Measurements from ENCODE around the gene CGAS. TPM values are rescaled to one million over a fixed set of nuclear protein-coding genes. Genes with fewer than 3 reads are reported as not detected.
"Not testable (repeated sequence)": the region's sequence is repeated elsewhere in the genome, so short reads cannot be mapped to it uniquely, and the experiment has no call there.

Gene CGAS
- total and polyA plus RNA-seq, 3 experiments from 2014 or later, result 13.2 to 49.3 (median 48.3) TPM

GRCh38 chr6:73394577-73395354 is 57.3 kb downstream of the CGAS start, which contains the start of gene DDX43:
Gene DDX43, plus strand, starts transcription at chr6:73394828. Its CDS starts 78 bp downstream, at chr6:73394906.
- peak within 1 kb of the TSS; percentile 69 to 97 (median 80) for H3K4me3 Mint-ChIP-seq
- Histone ChIP-seq H3K27ac (ENCODE audit: low read depth, low read length) (peak within 1 kb of the TSS; percentile 67), H3K9me3 (ENCODE audit: low read length) (no peaks in the 10 kb centered on the region), H3K27me3 (ENCODE audit: insufficient read depth, low read length, poor library complexity, severe bottlenecking) (no peaks in the 10 kb centered on the region), H3K4me1 (ENCODE audit: insufficient read depth, low read length) (no peaks in the 10 kb centered on the region), H3K36me3 (ENCODE audit: insufficient read depth, low read length) (no peaks in the 10 kb centered on the region), H3K4me3 (ENCODE audit: low read length) (no peak within 1 kb of the TSS)
- H3K36me3 Mint-ChIP-seq, result peaks cover 0 to 2% (median 0%) of the 10 kb centered on the region in 3 donors
- no peaks in the 10 kb centered on the region for H3K9me3 Mint-ChIP-seq
- peak; percentile 21 to 79 (median 52) for DNase-seq
- H3K27ac Mint-ChIP-seq, result peak within 1 kb of the TSS; percentile 52 to 94 (median 90)
- POLR2A ChIA-PET, result interaction anchor here (1.0 to 3.0 kb wide), 2 partner anchors 67 to 258 kb away, joined by 3 to 10 read pairs; partner anchors contain the start of gene MTO1
- H3K4me1 Mint-ChIP-seq, result peaks cover 15 to 35% (median 19%) of the 10 kb centered on the region in 3 donors
- CTCF ChIA-PET, result interaction anchor here (1.5 kb wide), 1 partner anchor 67 kb away, joined by 5 read pairs; the partner anchor contains the start of gene MTO1
- no peaks in the 10 kb centered on the region for H3K27me3 Mint-ChIP-seq

GRCh38 chr6:73393278-73393677 is 58.8 kb downstream of the CGAS start:
- no peaks in the 10 kb centered on the region for H3K27me3 Mint-ChIP-seq
- no peak for DNase-seq
- Histone ChIP-seq H3K4me1 (ENCODE audit: insufficient read depth, low read length) (peaks cover 8% of the 10 kb centered on the region), H3K9me3 (ENCODE audit: low read length) (no peaks in the 10 kb centered on the region), H3K4me3 (ENCODE audit: low read length) (no peak overlapping the region), H3K36me3 (ENCODE audit: insufficient read depth, low read length) (no peaks in the 10 kb centered on the region), H3K27ac (ENCODE audit: low read depth, low read length) (no peak overlapping the region), H3K27me3 (ENCODE audit: insufficient read depth, low read length, poor library complexity, severe bottlenecking) (no peaks in the 10 kb centered on the region)
- H3K36me3 Mint-ChIP-seq, result no peaks in the 10 kb centered on the region
- H3K27ac Mint-ChIP-seq, result peak overlapping the region in 3 of 8 donors; percentile 10 to 52 (median 19)
- no peaks in the 10 kb centered on the region for H3K9me3 Mint-ChIP-seq
- H3K4me1 Mint-ChIP-seq, result peaks cover 27 to 50% (median 31%) of the 10 kb centered on the region in 3 donors
- H3K4me3 Mint-ChIP-seq, result peak overlapping the region in 1 of 7 donors; percentile 23
- ChIA-PET POLR2A (interaction anchor here (3.0 kb wide), 1 partner anchor 68 kb away, joined by 10 read pairs; the partner anchor contains the start of gene MTO1), CTCF (no interaction called here)

GRCh38 chr6:73392188-73392587 is 59.9 kb downstream of the CGAS start:
- peak overlapping the region in 1 of 7 donors; percentile 67 for H3K4me3 Mint-ChIP-seq
- POLR2A ChIA-PET; H3K27me3 ChIP-seq (ENCODE audit: insufficient read depth, low read length, poor library complexity, severe bottlenecking): not testable (repeated sequence)

GRCh38 chr6:73391675-73392074 is 60.4 kb downstream of the CGAS start:
- POLR2A ChIA-PET, result no interaction called here
- no peaks in the 10 kb centered on the region for H3K27me3 Mint-ChIP-seq
- Histone ChIP-seq H3K4me3 (ENCODE audit: low read length) (no peak overlapping the region), H3K27me3 (ENCODE audit: insufficient read depth, low read length, poor library complexity, severe bottlenecking) (no peaks in the 10 kb centered on the region), H3K9me3 (ENCODE audit: low read length) (no peaks in the 10 kb centered on the region), H3K27ac (ENCODE audit: low read depth, low read length) (no peak overlapping the region), H3K36me3 (ENCODE audit: insufficient read depth, low read length) (no peaks in the 10 kb centered on the region), H3K4me1 (ENCODE audit: insufficient read depth, low read length) (peaks cover 8% of the 10 kb centered on the region)
- no peak for DNase-seq
- H3K4me1 Mint-ChIP-seq, result peaks cover 27 to 50% (median 36%) of the 10 kb centered on the region in 3 donors
- peak overlapping the region in 2 of 7 donors; percentile 35 to 67 for H3K4me3 Mint-ChIP-seq
- no peaks in the 10 kb centered on the region for H3K36me3 Mint-ChIP-seq
- CTCF ChIA-PET, result no interaction called here
- H3K27ac Mint-ChIP-seq, result peak overlapping the region in 7 of 8 donors; percentile 40 to 82 (median 68)
- H3K9me3 Mint-ChIP-seq, result no peaks in the 10 kb centered on the region

More at GRCh38 chr6:73392188-73392587, 59.9 kb downstream of the CGAS start:
- H3K9me3 ChIP-seq (ENCODE audit: low read length); H3K4me1 ChIP-seq (ENCODE audit: insufficient read depth, low read length); DNase-seq; H3K9me3 Mint-ChIP-seq; CTCF ChIA-PET; H3K36me3 ChIP-seq (ENCODE audit: insufficient read depth, low read length); H3K36me3 Mint-ChIP-seq; H3K27ac ChIP-seq (ENCODE audit: low read depth, low read length); H3K4me3 ChIP-seq (ENCODE audit: low read length); H3K27me3 Mint-ChIP-seq: not testable (repeated sequence)
- Mint-ChIP-seq H3K4me1 (peaks cover 27 to 51% (median 36%) of the 10 kb centered on the region in 3 donors), H3K27ac (peak overlapping the region in 1 of 8 donors; percentile 57)

- peak overlapping the region in 4 of 7 donors; percentile 19 to 78 (median 53) for H3K4me3 Mint-ChIP-seq
Observed at GRCh38 chr6:73389854-73390253, 62.2 kb downstream of the CGAS start.

GRCh38 chr6:73388800-73389512 is 63.1 kb downstream of the CGAS start:
- Mint-ChIP-seq H3K27ac (peak overlapping the region; percentile 78 to 95 (median 86)), H3K4me1 (peaks cover 27 to 36% (median 35%) of the 10 kb centered on the region in 3 donors), H3K4me3 (peak overlapping the region; percentile 78 to 95 (median 86)), H3K9me3 (no peaks in the 10 kb centered on the region), H3K27me3 (no peaks in the 10 kb centered on the region), H3K36me3 (peaks cover 0 to 5% (median 1%) of the 10 kb centered on the region in 3 donors)
- Histone ChIP-seq H3K9me3 (ENCODE audit: low read length) (no peaks in the 10 kb centered on the region), H3K4me1 (ENCODE audit: insufficient read depth, low read length) (peaks cover 8% of the 10 kb centered on the region), H3K36me3 (ENCODE audit: insufficient read depth, low read length) (no peaks in the 10 kb centered on the region), H3K27ac (ENCODE audit: low read depth, low read length) (peak overlapping the region; percentile 69), H3K27me3 (ENCODE audit: insufficient read depth, low read length, poor library complexity, severe bottlenecking) (no peaks in the 10 kb centered on the region), H3K4me3 (ENCODE audit: low read length) (peak overlapping the region; percentile 66)
- ChIA-PET CTCF (interaction anchor here (0.8 to 2.3 kb wide), 12 partner anchors 11 to 773 kb away, joined by 3 to 10 read pairs (median 3); partner anchors contain the start of gene MTO1), POLR2A (interaction anchor here (0.6 to 1.5 kb wide), 3 partner anchors 61 to 74 kb away, joined by 3 to 9 read pairs (median 5); partner anchors contain the start of gene MTO1)
- peak; percentile 21 to 67 (median 45) for DNase-seq

More at GRCh38 chr6:73389854-73390253, 62.2 kb downstream of the CGAS start:
- H3K4me3 ChIP-seq (ENCODE audit: low read length), result no peak overlapping the region
- Mint-ChIP-seq H3K36me3 (no peaks in the 10 kb centered on the region), H3K4me1 (peaks cover 27 to 38% (median 36%) of the 10 kb centered on the region in 3 donors), H3K9me3 (no peaks in the 10 kb centered on the region), H3K27ac (peak overlapping the region in 3 of 8 donors; percentile 12 to 84 (median 42)), H3K27me3 (no peaks in the 10 kb centered on the region)
- H3K27ac ChIP-seq (ENCODE audit: low read depth, low read length), result no peak overlapping the region
- H3K9me3 ChIP-seq (ENCODE audit: low read length), result no peaks in the 10 kb centered on the region
- ChIA-PET POLR2A (interaction anchor here (0.6 kb wide), 1 partner anchor 195 kb away, joined by 12 read pairs; no protein-coding TSS in a partner anchor), CTCF (interaction anchor here (1.4 to 2.3 kb wide), 2 partner anchors 32 to 72 kb away, joined by 3 to 10 read pairs; partner anchors contain the start of gene MTO1)
- no peaks in the 10 kb centered on the region for H3K36me3 ChIP-seq (ENCODE audit: insufficient read depth, low read length)
- no peak for DNase-seq
- H3K4me1 ChIP-seq (ENCODE audit: insufficient read depth, low read length), result peaks cover 8% of the 10 kb centered on the region
- H3K27me3 ChIP-seq (ENCODE audit: insufficient read depth, low read length, poor library complexity, severe bottlenecking), result no peaks in the 10 kb centered on the region

- ChIA-PET POLR2A (interaction anchor here (0.6 to 1.5 kb wide), 2 partner anchors 62 to 73 kb away, joined by 5 to 9 read pairs; partner anchors contain the start of gene MTO1), CTCF (interaction anchor here (0.5 to 2.3 kb wide), 9 partner anchors 10 to 772 kb away, joined by 3 to 10 read pairs (median 3); partner anchors contain the start of gene MTO1)
- peaks cover 8% of the 10 kb centered on the region for H3K4me1 ChIP-seq (ENCODE audit: insufficient read depth, low read length)
- peak overlapping the region; percentile 66 for H3K4me3 ChIP-seq (ENCODE audit: low read length)
- Mint-ChIP-seq H3K36me3 (peaks cover 0 to 5% (median 1%) of the 10 kb centered on the region in 3 donors), H3K27me3 (no peaks in the 10 kb centered on the region), H3K4me1 (peaks cover 27 to 36% (median 32%) of the 10 kb centered on the region in 3 donors), H3K4me3 (peak overlapping the region; percentile 78 to 95 (median 86)), H3K27ac (peak overlapping the region; percentile 78 to 95 (median 86)), H3K9me3 (no peaks in the 10 kb centered on the region)
- DNase-seq, result no peak
- peak overlapping the region; percentile 69 for H3K27ac ChIP-seq (ENCODE audit: low read depth, low read length)
- no peaks in the 10 kb centered on the region for H3K9me3 ChIP-seq (ENCODE audit: low read length)
- H3K36me3 ChIP-seq (ENCODE audit: insufficient read depth, low read length), result no peaks in the 10 kb centered on the region
- H3K27me3 ChIP-seq (ENCODE audit: insufficient read depth, low read length, poor library complexity, severe bottlenecking), result no peaks in the 10 kb centered on the region
Observed at GRCh38 chr6:73388433-73388799, 63.7 kb downstream of the CGAS start.
